ENCODE measurements around the gene TEKT3. TPM values are rescaled to one million over a fixed set of nuclear protein-coding genes. Genes with fewer than 3 reads are reported as not detected.

Gene TEKT3
- total and polyA plus RNA-seq, 9 of the 15 experiments (the other 6 are each of a cell fraction or from before 2014, with no cell fraction given) = not detected

DNA sequence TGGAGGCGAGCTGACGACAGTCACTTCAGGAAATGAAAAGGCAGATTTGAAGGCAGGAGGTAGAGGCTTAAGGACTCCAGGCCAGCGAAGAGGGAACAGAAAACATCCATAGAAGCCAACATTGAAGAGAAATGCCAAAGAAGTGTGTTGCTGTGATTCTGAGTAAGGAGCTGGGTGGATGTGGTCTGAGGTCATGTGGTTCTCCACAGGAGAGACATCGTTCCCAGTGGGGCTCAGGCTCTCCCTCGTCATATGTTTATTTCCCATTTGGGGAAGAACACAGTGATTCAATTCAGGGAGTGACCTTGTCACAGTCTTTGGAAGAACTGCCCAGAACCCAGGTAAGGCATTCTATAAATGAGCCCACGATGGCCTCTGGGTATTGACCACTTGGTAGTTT is 69.7 kb downstream of the TEKT3 start:
- intact Hi-C loops (cut with micrococcal nuclease) = no loop called here
- no peak for FAIRE-seq
- TF ChIP-seq SIX5 (IDR thresholded peaks at IDR 0.05; ENCODE audit: borderline replicate concordance in 1 of 2, insufficient read depth in 1 of 2, low read depth in 1 of 2, low read length in 2 of 2) (no peak), BMI1 (IDR thresholded peaks at IDR 0.05; ENCODE audit: low read length) (no peak), ZNF282 (CRISPR knock-in tag; IDR thresholded peaks at IDR 0.05) (no peak), FOXM1 (IDR thresholded peaks at IDR 0.05; ENCODE audit: low read depth) (no peak), FOXM1 (CRISPR knock-in tag; IDR thresholded peaks at IDR 0.05; ENCODE audit: low read depth) (no peak), TEAD2 (tag; IDR thresholded peaks at IDR 0.05) (no peak), SMAD4 (CRISPR knock-in tag; conservative IDR thresholded peaks at IDR 0.05) (no peak), SMARCC2 (IDR thresholded peaks at IDR 0.05; ENCODE audit: low read depth) (no peak), ZNF551 (CRISPR knock-in tag; IDR thresholded peaks at IDR 0.05) (no peak), CREBBP (IDR thresholded peaks at IDR 0.05; ENCODE audit: low read depth, low read length) (no peak), OTX1 (CRISPR knock-in tag; IDR thresholded peaks at IDR 0.05) (no peak)
- TF ChIP-seq, protein P1, sequence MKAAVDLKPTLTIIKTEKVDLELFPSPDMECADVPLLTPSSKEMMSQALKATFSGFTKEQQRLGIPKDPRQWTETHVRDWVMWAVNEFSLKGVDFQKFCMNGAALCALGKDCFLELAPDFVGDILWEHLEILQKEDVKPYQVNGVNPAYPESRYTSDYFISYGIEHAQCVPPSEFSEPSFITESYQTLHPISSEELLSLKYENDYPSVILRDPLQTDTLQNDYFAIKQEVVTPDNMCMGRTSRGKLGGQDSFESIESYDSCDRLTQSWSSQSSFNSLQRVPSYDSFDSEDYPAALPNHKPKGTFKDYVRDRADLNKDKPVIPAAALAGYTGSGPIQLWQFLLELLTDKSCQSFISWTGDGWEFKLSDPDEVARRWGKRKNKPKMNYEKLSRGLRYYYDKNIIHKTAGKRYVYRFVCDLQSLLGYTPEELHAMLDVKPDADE (conservative IDR thresholded peaks at IDR 0.05; ENCODE audit: control insufficient read depth, low read depth, low read length) = no peak

More for the DNA sequence above, 69.7 kb downstream of the TEKT3 start:
- no peaks in the 10 kb centered on the region for H3K79me2 ChIP-seq (ENCODE audit: control insufficient read depth, insufficient read depth, low read length)
- no peaks in the 10 kb centered on the region for H3K36me3 ChIP-seq (ENCODE audit: control insufficient read depth, insufficient read depth, low read length)
- H4K20me1 ChIP-seq (replicated peaks; ENCODE audit: control insufficient read depth, insufficient read depth, low read length) = no peaks in the 10 kb centered on the region
- no peak for DNase-seq (ENCODE audit: extremely low read depth in 1 of 4, low spot score in 3 of 4)
- 54% methylated on average over 6 of the region's 6 CpGs for WGBS (ENCODE audit: insufficient coverage, low coverage, missing lambda C conversion rate)
- H3K27me3 ChIP-seq (ENCODE audit: control insufficient read depth in 2 of 2, insufficient read depth in 2 of 2, low read length in 2 of 2) = peaks cover 0 to 8% of the 10 kb centered on the region in 2 experiments; a peak in 2 of 5 replicates
- H3K4me3 ChIP-seq = no peak overlapping the region
- no peak overlapping the region for H2AFZ ChIP-seq (ENCODE audit: low read depth, low read length)
- peaks cover 0 to 7% of the 10 kb centered on the region in 2 experiments; a peak in 3 of 5 replicates for H3K4me1 ChIP-seq (replicated peaks in 1 of 2; ENCODE audit: control insufficient read depth in 2 of 2, insufficient read depth in 2 of 2, low read length in 2 of 2)
- H3K27ac ChIP-seq (ENCODE audit: extremely low read depth, low read depth, low read length) = no peak overlapping the region
- H3K4me2 ChIP-seq (ENCODE audit: insufficient read depth, low read length) = no peak overlapping the region
- ChIA-PET POLR2A (interaction anchor here (0.6 to 0.9 kb wide), 2 partner anchors 9 to 1904 kb away, joined by 3 read pairs; no protein-coding TSS in a partner anchor), CTCF (ENCODE audit: low intra/inter-chr PET ratio) (no interaction called here)
- H3K9ac ChIP-seq (ENCODE audit: insufficient read depth in 1 of 2, low read depth in 2 of 2, low read length in 2 of 2) = no peak overlapping the region
- no peaks in the 10 kb centered on the region for H3K9me1 ChIP-seq (ENCODE audit: control insufficient read depth, insufficient read depth, low read length)
- BruUV-seq (replicated peaks) = no TSS peak
- H3K9me3 ChIP-seq (replicated peaks; ENCODE audit: control insufficient read depth, insufficient read depth, low read depth, low read length) = no peaks in the 10 kb centered on the region
- in situ Hi-C loops (cut with MboI) = loop anchor here (25.0 kb wide), 1 partner anchor 691 kb away; no protein-coding TSS in a partner anchor
- no peak for ATAC-seq

All from K562 (cell line).